CMK (cell line): Measurements from ENCODE around the gene BMP7.

Experiments used
- DNase-seq: peaks from one replicate; pipeline ENCODE4 v3.0.0-alpha.2; 2010; ENCODE audit warnings: low read depth

BMP7 gene

DNA sequence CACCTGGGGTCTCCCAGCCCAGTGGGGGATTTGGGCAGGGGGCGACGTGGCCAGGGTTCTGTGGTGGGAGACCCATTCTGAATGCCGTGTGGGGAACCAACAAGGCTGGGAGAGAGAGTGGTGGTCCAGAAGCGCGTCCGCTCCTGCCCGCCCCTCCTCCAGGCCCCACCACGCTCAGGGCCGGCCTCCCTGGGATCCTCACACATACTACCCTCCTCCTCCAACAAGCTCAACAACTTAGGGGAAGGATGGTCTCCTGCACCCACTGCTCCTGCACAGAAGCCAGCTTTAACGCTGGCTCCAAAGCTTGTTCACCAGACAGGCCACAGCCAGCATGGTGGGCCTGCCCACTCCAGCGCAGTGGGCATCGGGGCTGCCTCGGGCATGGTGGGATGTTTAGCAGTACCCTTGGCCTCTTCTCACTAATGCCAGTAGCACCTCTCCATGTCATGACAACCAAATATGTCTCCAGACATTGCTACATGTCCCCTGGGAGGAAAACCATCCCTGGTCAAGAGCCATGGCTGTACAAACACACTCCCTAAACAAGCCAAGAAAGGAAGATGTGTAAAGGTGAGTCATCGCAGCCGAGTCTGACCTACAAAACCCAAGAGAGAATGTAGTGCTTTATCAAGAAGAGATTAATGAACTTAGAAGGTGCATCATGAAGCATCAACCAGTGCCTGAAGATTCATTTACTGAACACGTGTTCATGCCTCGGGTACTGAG lies 75.7 kb downstream of the BMP7 start:
- DNase-seq: no peak

DNA sequence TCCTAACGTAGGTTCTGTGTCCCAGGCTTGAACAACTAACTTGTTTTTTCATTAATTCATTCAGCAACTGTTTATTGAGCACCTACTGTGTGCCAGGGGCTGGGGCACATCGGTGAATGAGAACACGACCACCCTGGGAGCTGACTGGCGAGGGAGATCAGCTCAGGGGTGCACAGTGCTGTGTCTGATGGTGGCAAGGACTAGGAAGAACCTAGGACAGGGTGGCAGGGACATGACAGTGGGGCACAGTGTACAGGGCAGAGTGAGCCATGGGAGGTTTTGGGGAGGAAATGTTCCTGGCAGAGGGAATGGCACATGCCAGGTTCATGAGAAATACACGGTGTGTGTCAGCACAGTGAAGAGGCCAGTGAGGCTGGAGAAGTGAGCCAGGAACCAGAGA lies 76.7 kb downstream of the BMP7 start:
- no peak for DNase-seq

- DNase-seq: no peak
Measured at GRCh38 chr20:57188576-57189079, 77.8 kb downstream of the BMP7 start.

GRCh38 chr20:57188056-57188455 lies 78.4 kb downstream of the BMP7 start:
- no peak for DNase-seq

- no peak for DNase-seq
Measured at GRCh38 chr20:57187068-57187634, 79.3 kb downstream of the BMP7 start.

DNA sequence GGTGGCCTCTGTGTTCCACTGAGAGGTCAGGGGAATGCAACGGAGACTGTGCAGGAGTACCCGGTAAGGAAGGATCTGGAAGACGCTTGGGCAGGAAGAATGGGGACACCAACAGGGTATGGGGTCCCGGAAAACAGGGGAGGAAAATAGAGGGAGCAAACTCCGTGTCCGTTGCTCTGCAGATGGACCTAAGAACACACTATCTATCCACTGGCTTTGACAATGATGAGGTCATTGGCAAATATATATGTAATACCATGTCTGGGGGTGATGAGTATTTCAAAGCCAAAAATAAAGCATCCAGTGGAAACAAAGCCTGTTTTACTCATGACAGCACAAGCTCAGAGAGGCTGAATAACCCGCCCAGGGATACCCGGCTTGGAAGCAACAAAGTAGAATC lies 80.2 kb downstream of the BMP7 start:
- no peak for DNase-seq

DNA sequence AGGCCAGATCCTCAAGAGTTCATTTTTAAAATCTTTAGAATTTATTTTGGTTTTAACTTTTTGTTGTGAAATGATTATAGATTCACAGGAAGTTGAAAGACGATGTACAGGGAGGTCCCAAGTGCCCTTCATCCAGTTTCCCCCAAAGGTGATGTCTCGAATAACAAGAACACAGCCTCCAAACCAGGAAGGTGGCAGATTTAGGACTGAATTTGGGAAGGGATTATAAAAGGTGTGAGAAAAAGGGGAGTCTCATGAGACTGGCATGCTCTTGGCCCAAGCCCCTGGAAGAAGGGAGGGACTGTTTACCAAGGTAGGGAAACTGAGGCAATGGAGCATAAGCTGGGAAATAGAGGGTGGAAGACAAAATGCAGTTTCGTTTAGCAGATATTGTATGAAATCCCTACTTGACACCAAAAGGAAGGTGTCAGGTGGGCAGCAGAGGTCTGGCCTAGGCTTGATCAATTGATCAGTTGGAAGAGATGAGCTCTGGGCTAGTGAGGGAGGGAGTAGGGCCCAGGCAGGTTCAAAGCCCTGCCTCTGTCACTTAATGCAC lies 81.2 kb downstream of the BMP7 start:
- DNase-seq: no peak

DNA sequence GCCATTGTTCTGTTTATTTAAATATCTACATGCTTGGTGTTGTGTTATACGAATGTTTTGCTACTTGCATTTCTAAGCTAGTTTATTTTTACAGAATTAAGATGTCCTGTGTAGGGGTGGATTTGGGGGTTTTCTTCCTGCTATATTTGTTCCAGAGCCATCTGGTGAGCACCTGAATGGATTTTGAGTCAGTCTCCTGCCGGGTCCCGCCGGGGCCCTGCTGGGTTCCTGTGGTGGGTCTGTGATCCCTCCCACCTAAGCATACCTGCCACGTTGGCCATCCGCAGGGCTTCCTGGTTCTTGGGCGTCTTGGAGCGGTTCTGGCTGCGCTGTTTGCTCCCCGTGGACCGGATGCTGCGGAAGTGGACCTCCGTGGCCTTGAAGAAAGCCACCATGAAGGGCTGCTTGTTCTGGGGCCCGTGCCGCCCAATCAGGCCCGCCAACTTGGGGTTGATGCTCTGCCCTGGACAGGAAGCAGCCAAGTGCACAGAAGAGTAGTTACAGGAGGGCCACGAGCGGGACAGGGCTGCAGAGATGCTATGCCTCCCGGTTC lies 82.9 kb downstream of the BMP7 start:
- no peak for DNase-seq

- DNase-seq: no peak
Measured at GRCh38 chr20:57181639-57182038, 84.8 kb downstream of the BMP7 start.

GRCh38 chr20:57180954-57181353 lies 85.5 kb downstream of the BMP7 start:
- no peak for DNase-seq

DNA sequence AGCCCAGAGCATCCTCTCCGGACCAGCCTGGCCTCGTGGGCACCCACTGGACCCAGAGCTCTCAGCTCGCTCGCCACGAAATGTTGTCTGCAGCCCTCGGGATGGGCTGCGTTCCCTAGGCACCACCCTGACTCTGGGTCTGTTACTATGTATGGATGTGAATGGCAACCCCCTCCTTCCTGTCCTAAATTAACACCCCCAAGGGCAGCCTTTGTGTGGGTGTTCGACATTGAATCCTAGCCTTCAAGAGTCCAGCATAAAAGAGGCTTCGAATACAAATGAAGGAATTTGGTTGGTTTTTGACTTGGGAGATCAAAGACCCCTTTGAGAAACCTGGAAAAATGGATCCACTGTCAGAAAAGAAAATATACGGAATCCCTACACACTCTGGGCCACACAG lies 86.1 kb downstream of the BMP7 start:
- no peak for DNase-seq

DNA sequence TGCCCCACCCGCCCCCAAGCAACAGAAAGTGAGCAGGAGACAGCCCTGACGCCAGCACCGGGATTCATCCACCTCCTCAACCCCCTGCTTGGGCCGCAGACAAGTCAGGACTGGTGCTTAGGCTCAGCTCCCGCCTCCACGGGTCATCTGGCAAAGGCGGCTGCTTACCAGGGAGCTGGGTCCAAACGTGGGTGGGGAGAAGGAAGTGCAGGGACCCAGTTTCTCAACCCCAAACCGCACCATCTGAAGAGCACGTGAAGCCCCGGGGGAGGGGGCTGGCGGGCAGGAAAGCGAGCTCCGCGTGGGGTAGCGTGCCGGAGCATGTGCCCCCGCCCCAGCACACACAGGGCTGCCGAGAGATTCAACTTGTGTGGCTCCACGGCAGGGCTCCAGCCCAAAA lies 87.2 kb downstream of the BMP7 start:
- DNase-seq: no peak

DNA sequence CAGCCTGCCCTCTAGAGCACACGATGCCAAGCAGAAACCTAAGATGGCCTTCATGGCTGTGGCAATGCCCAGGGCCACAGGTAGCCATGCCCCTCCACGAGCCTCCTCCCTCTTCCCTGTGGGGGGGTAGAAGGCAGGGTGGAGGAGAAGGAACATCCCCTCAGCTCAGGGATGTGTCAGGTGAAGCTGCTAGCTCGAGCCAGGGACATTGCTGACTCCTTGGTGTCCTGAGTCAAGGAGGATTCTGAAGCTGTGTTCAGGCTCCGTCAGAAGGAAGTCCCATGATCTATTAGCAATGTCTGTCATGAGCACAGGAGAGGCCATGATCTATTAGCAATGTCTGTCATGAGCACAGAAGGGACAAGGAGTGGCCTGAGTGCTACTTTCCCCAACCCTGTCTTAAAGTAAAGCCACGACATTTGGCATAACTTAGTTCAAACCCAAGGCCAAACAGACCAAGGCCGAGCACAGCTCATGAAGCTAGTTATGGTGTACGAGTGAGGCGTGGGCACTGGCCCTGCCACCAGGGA lies 87.8 kb downstream of the BMP7 start:
- DNase-seq: no peak

DNA sequence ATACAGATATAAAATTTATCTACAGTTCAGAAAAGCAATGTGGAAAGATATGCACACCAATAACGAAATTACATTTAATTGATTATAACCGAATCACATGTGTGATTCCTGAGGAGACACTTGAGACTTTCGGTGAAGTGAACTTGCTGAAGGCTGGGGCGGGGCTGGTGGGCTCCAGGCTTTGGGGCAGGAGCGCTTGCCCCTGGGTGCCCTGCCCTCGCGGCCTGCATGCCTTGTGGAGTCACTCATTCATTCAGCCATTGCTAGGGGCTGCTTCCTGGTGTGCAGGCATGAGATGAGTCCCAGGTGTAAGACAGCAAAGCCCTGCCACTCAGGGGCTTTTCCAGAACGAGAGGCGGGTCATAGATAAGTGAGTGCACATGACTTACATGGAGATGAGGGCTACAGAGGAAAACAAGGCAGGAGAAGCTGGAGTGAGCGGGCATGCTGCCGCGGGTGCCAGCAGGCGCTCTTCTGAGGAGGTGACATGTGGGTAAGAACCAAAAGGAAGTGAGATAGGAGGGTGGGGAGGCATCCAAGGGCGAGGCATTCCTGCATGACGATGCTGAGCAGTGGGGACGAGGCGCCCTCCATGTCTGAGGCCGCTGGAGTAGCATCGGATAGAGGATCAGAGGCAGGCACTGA lies 88.7 kb downstream of the BMP7 start:
- DNase-seq: no peak

- DNase-seq: no peak
Measured at GRCh38 chr20:57176842-57177241, 89.6 kb downstream of the BMP7 start.

DNA sequence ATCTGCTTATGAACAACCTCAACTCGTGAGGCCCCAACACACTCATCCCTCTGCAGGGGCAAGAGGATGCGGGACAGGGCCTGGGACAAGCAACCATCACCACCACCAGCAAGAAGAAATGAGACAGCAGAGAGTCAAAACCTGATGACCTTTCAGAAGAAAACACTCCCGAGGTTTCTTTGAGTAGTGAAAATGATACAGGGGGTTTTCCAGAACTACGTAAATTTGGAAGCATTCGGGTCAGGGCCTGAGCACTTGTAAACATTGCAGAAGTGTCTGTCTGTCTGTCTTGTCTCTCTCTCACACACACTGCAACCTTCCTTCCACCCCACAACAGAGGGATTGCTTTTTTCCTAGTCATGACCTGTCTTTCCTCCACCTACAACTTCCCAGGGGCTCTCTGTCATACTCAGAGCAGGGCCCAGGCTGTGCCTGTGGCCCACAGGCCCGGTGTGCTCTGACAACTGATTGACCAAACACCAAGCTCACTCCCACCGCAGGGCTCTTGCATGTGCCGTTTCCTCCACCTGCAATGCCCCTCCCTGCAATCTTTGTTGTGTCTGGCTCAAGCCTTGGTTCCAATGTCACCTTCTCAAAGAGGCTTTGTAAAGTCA lies 90.9 kb downstream of the BMP7 start:
- no peak for DNase-seq

- DNase-seq: no peak
Measured at GRCh38 chr20:57174737-57175136, 91.7 kb downstream of the BMP7 start.

DNA sequence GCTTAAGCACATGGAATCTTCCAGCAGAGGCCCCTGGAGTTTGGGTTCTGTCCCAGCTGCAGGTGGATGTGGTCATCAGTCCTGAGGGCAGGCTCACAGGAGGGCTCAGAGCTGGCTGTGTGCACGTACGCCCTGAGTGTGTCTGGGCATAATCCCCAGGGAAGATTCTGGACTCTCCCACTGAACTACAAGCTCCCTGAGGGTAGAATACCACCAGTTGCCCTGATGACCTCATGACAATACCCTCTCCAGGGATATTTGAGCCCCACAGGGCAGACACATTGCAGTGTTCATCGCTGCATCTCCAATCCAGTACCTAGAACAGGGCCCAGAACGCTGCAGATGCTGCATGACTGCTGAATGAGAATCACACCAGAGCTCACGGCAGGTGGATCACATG lies 92.5 kb downstream of the BMP7 start:
- no peak for DNase-seq

- no peak for DNase-seq
Measured at GRCh38 chr20:57173041-57173440, 93.4 kb downstream of the BMP7 start.

GRCh38 chr20:57170343-57170742 lies 96.1 kb downstream of the BMP7 start:
- no peak for DNase-seq

GRCh38 chr20:57169162-57169561 lies 97.3 kb downstream of the BMP7 start:
- DNase-seq: no peak
